ENCODE data around the gene ZSCAN22. TPM values are rescaled to one million over a fixed set of nuclear protein-coding genes. Genes with fewer than 3 reads are reported as not detected.
"Not testable (repeated sequence)": the region's sequence is repeated elsewhere in the genome, so short reads cannot be mapped to it uniquely, and the experiment has no call there.

ZSCAN22 gene
- total RNA-seq, 1 donor from 2014 or later: 3.2 TPM

- no peak overlapping the region for H3K27ac Mint-ChIP-seq (ENCODE audit: unreplicated experiment)
Observed at GRCh38 chr19:58374200-58374599, 47.4 kb downstream of the ZSCAN22 start.

DNA sequence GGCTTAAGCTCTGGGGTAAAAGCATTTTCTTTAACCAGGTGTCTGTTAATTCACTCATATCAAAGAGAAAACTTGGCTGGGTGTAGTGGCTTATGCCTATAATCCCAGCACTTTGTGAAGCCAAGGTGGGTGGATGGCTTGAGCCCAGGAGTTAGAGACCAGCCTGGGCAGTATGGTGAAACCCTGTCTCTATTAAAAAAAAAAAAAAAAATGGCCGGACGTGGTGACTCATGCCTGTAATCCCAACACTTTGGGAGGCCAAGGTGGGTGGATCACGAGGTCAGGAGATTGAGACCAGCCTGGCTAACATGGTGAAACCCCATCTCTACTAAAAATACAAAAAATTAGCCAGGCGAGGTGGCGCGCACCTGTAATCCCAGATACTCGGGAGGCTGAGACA lies 49.9 kb downstream of the ZSCAN22 start:
- H3K4me3 Mint-ChIP-seq (ENCODE audit: unreplicated experiment); H3K27ac Mint-ChIP-seq (ENCODE audit: unreplicated experiment); H3K36me3 Mint-ChIP-seq (ENCODE audit: low read depth, unreplicated experiment); DNase-seq (ENCODE audit: low spot score); H3K4me1 Mint-ChIP-seq (ENCODE audit: unreplicated experiment); H3K27me3 Mint-ChIP-seq (ENCODE audit: unreplicated experiment); H3K9me3 Mint-ChIP-seq (ENCODE audit: unreplicated experiment): not testable (repeated sequence)

More at GRCh38 chr19:58374200-58374599, 47.4 kb downstream of the ZSCAN22 start:
- peaks cover 8% of the 10 kb centered on the region for H3K27me3 Mint-ChIP-seq (ENCODE audit: unreplicated experiment)
- no peak for DNase-seq (ENCODE audit: low spot score)
- no peaks in the 10 kb centered on the region for H3K4me1 Mint-ChIP-seq (ENCODE audit: unreplicated experiment)
- no peak overlapping the region for H3K4me3 Mint-ChIP-seq (ENCODE audit: unreplicated experiment)
- peaks cover 3% of the 10 kb centered on the region for H3K36me3 Mint-ChIP-seq (ENCODE audit: low read depth, unreplicated experiment)
- H3K9me3 Mint-ChIP-seq (ENCODE audit: unreplicated experiment): no peaks in the 10 kb centered on the region
- TF ChIP-seq, protein P1, sequence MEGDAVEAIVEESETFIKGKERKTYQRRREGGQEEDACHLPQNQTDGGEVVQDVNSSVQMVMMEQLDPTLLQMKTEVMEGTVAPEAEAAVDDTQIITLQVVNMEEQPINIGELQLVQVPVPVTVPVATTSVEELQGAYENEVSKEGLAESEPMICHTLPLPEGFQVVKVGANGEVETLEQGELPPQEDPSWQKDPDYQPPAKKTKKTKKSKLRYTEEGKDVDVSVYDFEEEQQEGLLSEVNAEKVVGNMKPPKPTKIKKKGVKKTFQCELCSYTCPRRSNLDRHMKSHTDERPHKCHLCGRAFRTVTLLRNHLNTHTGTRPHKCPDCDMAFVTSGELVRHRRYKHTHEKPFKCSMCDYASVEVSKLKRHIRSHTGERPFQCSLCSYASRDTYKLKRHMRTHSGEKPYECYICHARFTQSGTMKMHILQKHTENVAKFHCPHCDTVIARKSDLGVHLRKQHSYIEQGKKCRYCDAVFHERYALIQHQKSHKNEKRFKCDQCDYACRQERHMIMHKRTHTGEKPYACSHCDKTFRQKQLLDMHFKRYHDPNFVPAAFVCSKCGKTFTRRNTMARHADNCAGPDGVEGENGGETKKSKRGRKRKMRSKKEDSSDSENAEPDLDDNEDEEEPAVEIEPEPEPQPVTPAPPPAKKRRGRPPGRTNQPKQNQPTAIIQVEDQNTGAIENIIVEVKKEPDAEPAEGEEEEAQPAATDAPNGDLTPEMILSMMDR (IDR thresholded peaks at IDR 0.05; ENCODE audit: unreplicated experiment): no peak

GRCh38 chr19:58379246-58379645 lies 52.5 kb downstream of the ZSCAN22 start:
- Mint-ChIP-seq H3K9me3 (ENCODE audit: unreplicated experiment) (no peaks in the 10 kb centered on the region), H3K4me1 (ENCODE audit: unreplicated experiment) (peaks cover 13% of the 10 kb centered on the region), H3K36me3 (ENCODE audit: low read depth, unreplicated experiment) (peaks cover 8% of the 10 kb centered on the region), H3K4me3 (ENCODE audit: unreplicated experiment) (peak overlapping the region; percentile 93), H3K27me3 (ENCODE audit: unreplicated experiment) (peaks cover 8% of the 10 kb centered on the region), H3K27ac (ENCODE audit: unreplicated experiment) (no peak overlapping the region)
- TF ChIP-seq, protein P1 (IDR thresholded peaks at IDR 0.05; ENCODE audit: unreplicated experiment): no peak
- no peak for DNase-seq (ENCODE audit: low spot score)

GRCh38 chr19:58380037-58380661 lies 53.4 kb downstream of the ZSCAN22 start:
- Mint-ChIP-seq H3K9me3 (ENCODE audit: unreplicated experiment) (no peaks in the 10 kb centered on the region), H3K4me3 (ENCODE audit: unreplicated experiment) (peak overlapping the region; percentile 93), H3K27ac (ENCODE audit: unreplicated experiment) (peak overlapping the region; percentile 84), H3K4me1 (ENCODE audit: unreplicated experiment) (peaks cover 13% of the 10 kb centered on the region), H3K36me3 (ENCODE audit: low read depth, unreplicated experiment) (peaks cover 8% of the 10 kb centered on the region), H3K27me3 (ENCODE audit: unreplicated experiment) (peaks cover 8% of the 10 kb centered on the region)
- no peak for DNase-seq (ENCODE audit: low spot score)
- TF ChIP-seq, protein P1 (IDR thresholded peaks at IDR 0.05; ENCODE audit: unreplicated experiment): no peak

DNA sequence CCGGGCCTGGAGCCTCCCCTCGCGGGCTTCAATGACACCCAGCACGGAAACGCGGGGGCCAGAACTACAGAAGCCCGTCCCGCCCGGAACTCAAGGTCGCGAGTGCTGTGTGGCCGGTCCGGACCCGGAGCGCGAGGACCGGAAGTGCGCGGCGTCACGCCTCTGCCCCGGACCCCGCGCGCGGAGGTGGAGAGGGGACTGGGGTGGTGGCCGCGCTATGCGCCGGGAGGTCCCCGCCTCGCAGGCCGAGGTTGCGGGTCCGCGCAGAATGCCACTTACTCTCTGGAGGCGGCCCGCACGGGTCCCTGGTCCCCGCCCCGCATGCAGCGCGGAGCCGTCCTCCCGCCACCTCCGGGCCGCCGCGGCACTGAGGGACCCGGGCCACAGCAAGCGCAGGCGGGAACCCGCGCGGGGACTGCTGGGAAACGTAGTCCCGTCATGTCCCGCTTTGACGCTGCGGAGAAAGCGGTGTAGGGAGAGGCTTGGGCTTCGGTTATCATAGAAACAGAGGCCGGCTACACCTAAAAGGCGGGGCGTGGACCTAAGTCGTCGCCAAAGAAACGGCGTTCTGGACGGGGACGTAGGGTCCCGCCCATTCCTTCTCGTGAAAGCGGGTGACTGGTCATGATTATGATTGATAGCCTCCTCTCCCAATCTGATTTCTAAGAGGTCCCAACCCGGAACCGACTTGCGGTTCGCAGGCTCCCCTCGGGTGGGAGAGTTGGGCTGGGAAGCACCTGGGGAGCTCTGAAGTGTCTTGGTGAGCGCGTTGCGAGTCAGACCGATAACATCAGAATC lies 54.1 kb downstream of the ZSCAN22 start, which contains the start of gene ZNF837:
Gene ZNF837, minus strand, starts transcription at position 369 of the 798 bp plus-strand sequence. CDS start 11,698 bp downstream, outside the sequence.
- TF ChIP-seq, protein P1 (IDR thresholded peaks at IDR 0.05; ENCODE audit: unreplicated experiment): no peak
- peaks cover 15% of the 10 kb centered on the region for H3K4me1 Mint-ChIP-seq (ENCODE audit: unreplicated experiment)
- peak within 1 kb of the TSS; percentile 84 for H3K27ac Mint-ChIP-seq (ENCODE audit: unreplicated experiment)

More for the DNA sequence above, 54.1 kb downstream of the ZSCAN22 start, which contains the start of gene ZNF837:
- peaks cover 8% of the 10 kb centered on the region for H3K27me3 Mint-ChIP-seq (ENCODE audit: unreplicated experiment)
- H3K4me3 Mint-ChIP-seq (ENCODE audit: unreplicated experiment): peak within 1 kb of the TSS; percentile 93
- H3K36me3 Mint-ChIP-seq (ENCODE audit: low read depth, unreplicated experiment): peaks cover 8% of the 10 kb centered on the region
- peak; percentile 92 for DNase-seq (ENCODE audit: low spot score)
- H3K9me3 Mint-ChIP-seq (ENCODE audit: unreplicated experiment): no peaks in the 10 kb centered on the region
